AG09309 (cell line): ENCODE data around the gene KIF5C.
"Not testable (repeated sequence)": the region's sequence is repeated elsewhere in the genome, so short reads cannot be mapped to it uniquely, and the experiment has no call there.

Source experiments
- DNase-seq: peaks from one replicate; pipeline ENCODE4 v3.0.0-alpha.2; 2010; ENCODE audit warnings: low read depth
- H3K4me3 ChIP-seq: 2 replicates; pipeline ENCODE4 v1.5.1; 2011; ENCODE audit warnings: mild to moderate bottlenecking, low read depth, low read length, moderate library complexity; ENCODE audit not compliant: control insufficient read depth
- TF ChIP-seq, protein P1 (sequence below): IDR thresholded peaks from 2 replicates; pipeline ENCODE4 v1.5.1; 2011; ENCODE audit warnings: mild to moderate bottlenecking, low read depth, low read length, inconsistent platforms; ENCODE audit not compliant: insufficient read depth, control insufficient read depth; ENCODE audit errors: missing control alignments

Gene KIF5C

GRCh38 chr2:148853458-148853857 is 21.6 kb upstream of the KIF5C start:
- no peak for DNase-seq
- H3K4me3 ChIP-seq, result no peak overlapping the region
- TF ChIP-seq, protein P1, sequence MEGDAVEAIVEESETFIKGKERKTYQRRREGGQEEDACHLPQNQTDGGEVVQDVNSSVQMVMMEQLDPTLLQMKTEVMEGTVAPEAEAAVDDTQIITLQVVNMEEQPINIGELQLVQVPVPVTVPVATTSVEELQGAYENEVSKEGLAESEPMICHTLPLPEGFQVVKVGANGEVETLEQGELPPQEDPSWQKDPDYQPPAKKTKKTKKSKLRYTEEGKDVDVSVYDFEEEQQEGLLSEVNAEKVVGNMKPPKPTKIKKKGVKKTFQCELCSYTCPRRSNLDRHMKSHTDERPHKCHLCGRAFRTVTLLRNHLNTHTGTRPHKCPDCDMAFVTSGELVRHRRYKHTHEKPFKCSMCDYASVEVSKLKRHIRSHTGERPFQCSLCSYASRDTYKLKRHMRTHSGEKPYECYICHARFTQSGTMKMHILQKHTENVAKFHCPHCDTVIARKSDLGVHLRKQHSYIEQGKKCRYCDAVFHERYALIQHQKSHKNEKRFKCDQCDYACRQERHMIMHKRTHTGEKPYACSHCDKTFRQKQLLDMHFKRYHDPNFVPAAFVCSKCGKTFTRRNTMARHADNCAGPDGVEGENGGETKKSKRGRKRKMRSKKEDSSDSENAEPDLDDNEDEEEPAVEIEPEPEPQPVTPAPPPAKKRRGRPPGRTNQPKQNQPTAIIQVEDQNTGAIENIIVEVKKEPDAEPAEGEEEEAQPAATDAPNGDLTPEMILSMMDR, result no peak

DNA sequence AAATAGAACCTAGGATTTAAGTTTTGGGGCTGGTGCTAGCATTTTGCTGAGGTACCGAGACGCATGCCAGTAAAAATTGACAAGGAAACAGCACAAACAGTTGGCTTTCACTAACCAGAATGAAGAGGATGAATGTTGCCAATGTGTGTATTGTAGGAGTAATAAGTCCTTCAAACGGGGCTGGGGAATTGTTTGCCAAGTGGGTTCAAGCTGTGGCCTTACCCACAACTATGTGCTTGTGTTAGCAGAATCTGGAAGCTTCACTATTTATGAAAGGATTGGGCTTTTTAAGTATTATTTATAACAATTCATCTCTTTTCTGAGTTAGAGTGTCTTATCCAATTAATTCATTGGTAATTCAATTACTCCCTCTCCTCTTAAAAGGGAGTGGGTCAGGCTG is 15.0 kb upstream of the KIF5C start:
- TF ChIP-seq, protein P1, result no peak
- DNase-seq, result no peak
- H3K4me3 ChIP-seq, result no peak overlapping the region

DNA sequence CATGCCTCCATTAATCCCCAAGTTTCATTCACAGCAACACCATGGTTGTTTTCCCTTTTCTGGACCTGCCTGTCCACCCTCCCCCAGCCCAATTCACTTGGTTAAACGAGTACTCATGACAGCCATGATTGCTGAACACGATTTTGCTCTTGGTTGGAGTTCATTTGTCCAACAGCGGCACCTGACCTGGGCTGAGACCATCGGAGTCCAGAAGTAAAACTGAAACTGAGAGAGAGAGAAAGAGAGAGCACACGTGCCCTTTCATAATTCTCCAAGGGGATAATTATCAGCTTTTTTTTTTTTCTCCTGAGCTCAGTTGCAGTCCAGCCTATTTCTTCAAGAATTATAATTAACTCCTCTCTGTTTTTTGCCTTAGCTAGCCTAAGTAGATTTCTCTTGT is 13.7 kb upstream of the KIF5C start:
- no peak overlapping the region for H3K4me3 ChIP-seq
- TF ChIP-seq, protein P1, result no peak
- DNase-seq, result no peak

- not testable (repeated sequence) for H3K4me3 ChIP-seq, DNase-seq
Measured at GRCh38 chr2:148862478-148862877, 12.5 kb upstream of the KIF5C start.

GRCh38 chr2:148865512-148865911 is 9.5 kb upstream of the KIF5C start:
- no peak overlapping the region for H3K4me3 ChIP-seq
- TF ChIP-seq, protein P1, result no peak
- DNase-seq, result no peak

GRCh38 chr2:148866091-148866490 is 8.9 kb upstream of the KIF5C start:
- no peak for DNase-seq
- TF ChIP-seq, protein P1, result no peak
- no peak overlapping the region for H3K4me3 ChIP-seq

- DNase-seq, result no peak
- no peak overlapping the region for H3K4me3 ChIP-seq
- TF ChIP-seq, protein P1, result no peak
Measured at GRCh38 chr2:148867079-148867769, 7.8 kb upstream of the KIF5C start.
